Fibroblast of peridontal ligament (primary cell): ENCODE data around the gene SP3.

ENCODE experiments used
- DNase-seq: peaks from one replicate; pipeline ENCODE4 v3.0.0-alpha.2; 2010; ENCODE audit errors: extremely low read depth

Gene SP3

DNA sequence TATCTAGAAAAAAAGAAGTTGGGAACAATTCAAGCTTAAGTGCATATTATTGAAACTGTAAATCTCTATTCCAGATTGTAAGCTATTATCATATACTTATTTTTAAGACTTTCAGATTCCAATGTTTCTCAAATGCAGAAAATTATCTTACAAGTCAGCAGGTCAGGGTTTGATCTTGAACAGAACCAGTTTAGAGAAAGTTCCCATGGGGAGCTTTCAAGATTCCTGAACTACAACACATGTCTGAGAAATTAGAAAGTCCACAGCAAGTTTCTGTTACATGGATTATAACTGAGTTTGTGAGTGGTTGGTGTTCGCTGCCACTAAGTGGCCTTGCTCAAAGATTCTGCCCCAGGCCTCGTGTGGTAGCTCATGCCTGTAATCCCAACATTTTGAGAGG is 31.6 kb upstream of the SP3 start:
- no peak for DNase-seq

DNA sequence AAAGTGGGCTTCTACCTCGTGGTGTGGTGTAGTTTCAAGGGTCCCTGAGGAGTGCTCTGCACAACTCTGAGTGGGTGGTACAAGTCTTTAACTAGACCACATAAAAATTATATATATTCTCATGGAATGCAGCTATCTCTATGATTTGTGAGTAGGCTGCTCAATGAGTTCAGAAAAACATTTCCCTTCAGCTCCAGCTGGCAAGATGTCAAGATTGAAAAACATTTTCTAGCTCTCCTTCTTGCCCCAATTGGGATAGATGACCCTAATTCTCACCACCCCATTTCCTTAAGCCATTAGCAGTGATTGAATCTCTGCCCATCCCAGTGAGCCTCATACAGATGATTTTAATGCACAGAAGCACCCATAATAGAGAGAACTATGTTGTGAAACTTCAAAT is 28.3 kb upstream of the SP3 start:
- DNase-seq: no peak

- peak; percentile 33 for DNase-seq
Measured at GRCh38 chr2:173991856-173992588, 26.8 kb upstream of the SP3 start.

DNA sequence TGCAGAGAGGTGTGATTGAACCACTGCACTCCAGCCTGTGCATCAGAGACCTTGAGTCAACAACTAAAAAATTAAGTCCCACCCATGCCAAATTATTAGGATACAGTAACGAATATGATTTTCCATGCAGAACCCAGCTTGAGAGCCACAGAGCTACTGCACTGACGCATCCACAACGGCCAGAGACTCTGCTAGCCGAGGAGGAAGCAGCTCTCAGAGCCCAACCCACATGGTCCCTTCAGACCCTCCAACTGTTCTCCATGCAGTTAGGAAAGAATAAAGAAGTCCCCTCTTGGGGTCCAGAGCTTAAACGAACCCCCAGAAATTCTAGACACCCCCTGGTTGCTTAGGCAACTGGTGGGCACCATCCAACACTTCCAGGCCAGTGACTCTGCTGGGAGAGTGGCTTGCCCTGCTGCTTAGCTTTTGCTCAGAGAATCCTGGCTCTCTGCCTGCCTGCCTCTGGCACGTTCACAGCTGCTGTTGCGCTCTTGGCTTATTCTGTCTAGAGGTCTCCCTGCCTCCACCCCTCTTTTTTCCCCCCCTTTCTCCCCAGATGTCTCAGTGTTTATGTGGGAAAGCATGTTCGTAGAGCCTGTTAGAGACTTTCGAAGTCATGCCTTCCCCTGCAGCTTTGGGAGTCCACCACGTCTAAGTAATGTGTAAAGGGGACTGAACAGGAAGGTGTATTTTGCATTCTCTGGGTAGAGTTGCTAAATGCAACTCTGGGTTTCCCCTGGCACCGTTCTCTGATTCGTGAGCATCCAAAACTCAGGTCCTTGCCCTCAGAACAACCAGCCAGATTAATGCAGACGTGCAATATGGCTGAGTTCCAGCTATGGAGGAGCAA is 26.0 kb upstream of the SP3 start:
- DNase-seq: peak; percentile 94

DNA sequence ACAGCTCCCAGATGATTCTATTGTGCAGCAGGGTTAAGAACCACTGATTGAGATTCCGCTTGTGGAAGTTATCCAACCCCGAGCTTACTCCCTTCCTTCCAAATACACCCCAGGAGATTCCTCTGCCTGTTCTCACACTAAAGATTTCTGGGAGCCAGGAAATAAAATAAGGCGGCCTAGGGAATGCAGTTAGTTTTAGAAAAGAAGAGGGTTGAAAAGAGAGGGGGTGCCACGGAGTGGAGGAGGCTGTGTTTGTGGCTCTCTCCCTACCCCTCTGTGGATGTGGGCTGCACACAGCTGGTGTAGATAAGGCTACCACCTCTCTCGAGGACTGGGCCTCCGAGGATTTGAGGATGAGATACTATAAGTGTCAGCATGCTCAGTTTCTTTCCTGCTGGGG is 25.1 kb upstream of the SP3 start:
- peak; percentile 76 for DNase-seq

DNA sequence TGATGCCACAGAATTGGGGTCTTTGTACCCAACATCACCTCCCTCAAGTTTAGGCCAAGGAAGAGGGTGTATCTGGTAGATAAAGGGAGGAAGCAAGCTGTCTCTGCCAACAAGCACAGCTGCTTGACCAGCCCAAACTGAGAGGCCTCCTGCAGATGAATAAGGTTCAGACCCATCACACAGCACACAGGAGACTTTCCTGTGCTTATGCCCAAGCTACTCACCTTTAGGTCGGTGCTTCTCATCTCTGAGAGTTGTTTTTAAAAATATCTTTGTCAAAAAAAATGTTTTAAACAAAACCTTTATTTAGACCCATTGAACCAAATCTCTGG is 24.7 kb upstream of the SP3 start:
- no peak for DNase-seq

- no peak for DNase-seq
Measured at GRCh38 chr2:173989160-173989883, 24.1 kb upstream of the SP3 start.

- DNase-seq: peak; percentile 84
Measured at GRCh38 chr2:173986805-173987204, 21.6 kb upstream of the SP3 start.

- no peak for DNase-seq
Measured at GRCh38 chr2:173985605-173985992, 20.4 kb upstream of the SP3 start.

- no peak for DNase-seq
Measured at GRCh38 chr2:173984866-173985604, 19.9 kb upstream of the SP3 start.

DNA sequence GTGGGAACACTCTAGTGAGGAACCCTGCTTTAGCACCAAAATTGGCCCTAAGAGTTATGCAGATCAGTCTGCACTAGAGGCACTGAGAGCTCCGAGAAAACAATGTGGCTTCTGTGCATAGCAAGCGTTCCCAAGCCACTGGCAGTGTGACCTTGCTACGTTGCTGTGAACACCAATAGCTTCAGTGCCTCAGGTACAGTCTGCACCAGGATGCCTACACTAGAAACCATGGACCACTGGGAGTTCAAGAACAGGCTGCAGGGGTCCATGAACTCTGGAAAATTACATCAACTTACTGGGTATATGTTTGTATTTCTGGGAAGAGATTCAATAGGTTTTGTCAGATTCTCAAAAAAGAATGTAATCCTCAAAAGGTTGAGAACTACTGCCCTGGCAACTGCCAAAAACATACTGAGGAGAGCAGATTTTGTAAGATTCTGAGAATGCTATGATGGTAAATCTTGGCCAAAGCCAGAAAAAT is 18.3 kb upstream of the SP3 start:
- peak; percentile 93 for DNase-seq

GRCh38 chr2:173982918-173983317 is 17.7 kb upstream of the SP3 start:
- DNase-seq: peak; percentile 85

- DNase-seq: no peak
Measured at GRCh38 chr2:173982182-173982714, 17.1 kb upstream of the SP3 start.

DNA sequence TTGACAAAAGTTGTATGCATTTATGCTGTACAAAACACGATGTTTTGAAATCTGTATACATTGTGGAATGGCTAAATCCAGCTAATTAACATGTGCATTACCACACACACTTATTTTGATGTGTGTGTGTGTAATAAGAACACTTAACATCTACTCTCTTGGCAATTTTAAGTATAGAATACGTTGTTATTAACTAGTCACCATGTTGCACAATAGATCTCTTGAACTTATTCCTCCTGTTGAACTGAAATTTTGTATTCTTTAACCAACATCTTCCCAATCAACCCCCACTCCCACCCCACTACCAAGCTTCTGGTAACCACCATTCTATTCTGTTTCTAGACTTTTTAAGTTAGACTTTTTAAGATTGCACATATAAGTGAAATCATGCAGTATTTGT is 16.3 kb upstream of the SP3 start:
- no peak for DNase-seq

DNA sequence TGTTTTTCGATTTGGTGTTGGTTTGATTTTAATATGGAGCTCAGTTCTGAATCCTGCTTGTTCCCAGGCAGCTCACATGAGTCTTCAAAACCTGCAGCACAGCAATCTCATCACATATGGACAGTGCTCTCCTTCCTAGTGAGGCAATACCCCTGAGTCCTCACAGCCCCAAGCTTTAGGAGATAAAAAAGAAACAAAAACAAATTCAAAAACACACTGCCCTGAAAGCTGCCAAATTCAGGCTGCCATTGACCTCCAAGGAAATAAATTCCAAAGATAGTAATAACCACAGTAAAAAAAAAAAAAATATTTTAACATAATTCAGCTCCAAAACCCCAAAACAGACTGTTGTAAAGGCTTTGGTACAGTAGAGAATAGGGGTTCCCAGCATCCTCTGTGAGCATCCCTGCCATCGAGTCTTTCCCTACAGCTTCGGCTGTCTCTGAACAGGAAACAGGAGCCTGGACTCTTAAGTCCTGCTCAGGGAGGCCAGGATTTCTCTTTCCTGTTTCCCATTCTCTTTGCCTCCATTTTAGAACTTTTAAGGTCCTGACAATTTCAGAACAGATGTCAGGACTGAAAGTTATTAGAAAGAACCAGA is 14.7 kb upstream of the SP3 start:
- peak; percentile 65 for DNase-seq

DNA sequence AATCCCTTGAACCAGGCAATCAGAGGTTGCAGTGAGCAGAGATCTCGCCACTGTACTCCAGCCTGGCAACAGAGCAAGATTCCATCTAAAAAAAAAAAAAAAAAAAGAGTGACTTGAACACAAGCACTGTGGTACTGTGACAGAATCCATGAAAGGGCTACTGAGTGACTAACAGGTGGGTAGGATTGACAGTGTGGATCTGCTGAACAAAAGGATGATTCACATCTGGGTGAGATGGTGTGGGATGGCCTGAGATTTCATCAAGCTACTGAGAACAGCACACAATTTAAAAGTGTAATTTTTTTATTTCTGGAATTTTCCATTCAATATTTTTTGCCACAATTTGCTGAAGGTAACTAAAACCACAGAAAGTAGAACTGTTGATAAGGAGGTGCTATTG is 13.3 kb upstream of the SP3 start:
- no peak for DNase-seq

DNA sequence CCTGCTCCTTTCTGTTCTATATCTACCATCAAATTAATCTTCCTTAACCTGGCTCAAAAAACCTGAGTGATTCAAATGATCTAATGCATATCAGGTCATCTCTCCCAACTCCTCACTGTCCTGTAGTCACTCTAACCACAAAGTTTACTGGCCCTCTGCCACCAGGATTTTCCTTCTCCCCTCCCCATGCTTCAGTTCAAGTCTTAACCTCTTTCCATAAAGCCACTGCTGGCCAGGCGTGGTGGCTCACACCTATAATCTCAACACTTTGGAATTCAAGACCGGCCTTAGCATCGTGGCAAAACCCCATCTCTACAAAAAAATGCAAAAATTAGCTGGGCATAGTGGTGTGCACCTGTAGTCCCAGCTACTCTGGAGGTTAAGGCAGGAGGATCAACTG is 7.5 kb upstream of the SP3 start:
- DNase-seq: no peak

DNA sequence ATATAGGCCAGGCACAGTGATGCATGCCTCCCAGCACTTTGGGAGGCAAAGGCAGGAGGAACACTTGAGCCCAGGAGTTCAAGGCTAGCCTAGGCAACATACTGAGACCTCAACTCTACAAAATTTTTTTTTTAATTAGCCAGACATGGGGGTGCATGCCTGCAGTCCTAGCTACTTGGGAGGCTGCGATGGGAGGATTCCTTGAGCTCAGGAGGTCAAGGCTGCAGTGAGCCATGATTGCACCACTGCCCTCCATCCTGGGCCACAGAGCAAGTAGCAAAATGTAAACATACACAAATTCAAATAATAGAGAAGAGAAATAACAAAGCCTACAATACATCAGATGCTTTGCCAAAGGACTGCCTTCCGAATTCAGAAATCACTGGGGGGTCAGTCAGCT is 7.0 kb upstream of the SP3 start:
- no peak for DNase-seq

DNA sequence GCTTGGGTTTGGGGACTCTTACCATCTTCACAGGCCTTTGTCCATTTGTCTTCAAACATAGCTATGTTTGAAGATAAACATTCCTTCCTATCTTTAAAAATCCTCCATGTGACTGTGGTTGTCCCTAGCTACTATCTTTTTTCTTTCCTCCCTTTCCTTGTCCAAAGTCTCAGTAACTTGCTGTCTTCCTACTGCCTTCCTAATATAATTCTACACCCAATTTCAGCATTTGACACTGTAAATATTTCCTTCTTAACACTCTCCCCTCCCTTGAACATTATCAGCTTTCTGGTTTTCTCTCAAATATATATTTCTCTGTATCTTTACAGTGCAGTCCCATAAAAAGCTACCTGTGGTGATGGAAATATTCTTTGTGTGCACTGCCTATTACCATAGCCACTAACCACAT is 5.3 kb upstream of the SP3 start:
- no peak for DNase-seq

GRCh38 chr2:173969886-173970285 is 4.7 kb upstream of the SP3 start:
- DNase-seq: peak; percentile 45

GRCh38 chr2:173968551-173968950 is 3.4 kb upstream of the SP3 start:
- no peak for DNase-seq
